Liver (tissue), 9 donors: ENCODE results near the gene MADD. TPM values are rescaled to one million over a fixed set of nuclear protein-coding genes. Genes with fewer than 3 reads are reported as not detected.

Experiments
- DNase-seq: peaks from one replicate; pipeline ENCODE4 v3.0.0-alpha.2; 2017; ENCODE audit warnings: low spot score
- H3K27ac ChIP-seq, 2 donors: one replicate each; pipeline ENCODE4 v1.7.0; 2013; ENCODE audit warnings: inconsistent platforms in 2 of 2, low read length in 2 of 2, control low read depth in 1 of 2, low read depth in 1 of 2, mild to moderate bottlenecking in 1 of 2
- H3K27me3 ChIP-seq, 4 donors: one replicate each; pipeline versions ENCODE4 v1.6.1 to v1.7.0; 2013; ENCODE audit warnings: low read length in 3 of 4, inconsistent platforms in 1 of 4, mild to moderate bottlenecking in 1 of 4, moderate library complexity in 1 of 4; ENCODE audit not compliant: control insufficient read depth in 4 of 4, insufficient read depth in 4 of 4
- H3K36me3 ChIP-seq, 4 donors: one replicate each; pipeline versions ENCODE4 v1.6.1 to v1.7.0; 2013; ENCODE audit warnings: low read length in 3 of 4, mild to moderate bottlenecking in 3 of 4, low read depth in 1 of 4, moderate library complexity in 1 of 4; ENCODE audit not compliant: control insufficient read depth in 4 of 4, insufficient read depth in 3 of 4
- H3K4me1 ChIP-seq, 4 donors: one replicate each; pipeline versions ENCODE4 v1.6.1 to v1.7.0; 2013; ENCODE audit warnings: low read length in 3 of 4, mild to moderate bottlenecking in 3 of 4, moderate library complexity in 1 of 4; ENCODE audit not compliant: control insufficient read depth in 4 of 4, insufficient read depth in 4 of 4
- H3K4me3 ChIP-seq, 3 donors: one replicate each; pipeline versions ENCODE4 v1.6.1 to v1.7.0; 2013; ENCODE audit warnings: low read length in 3 of 3, control low read depth in 1 of 3, low read depth in 1 of 3, mild to moderate bottlenecking in 1 of 3
- H3K9ac ChIP-seq, 2 donors: one replicate each; pipeline ENCODE4 v1.7.0; 2013; ENCODE audit warnings: low read length in 2 of 2, mild to moderate bottlenecking in 2 of 2, moderate library complexity in 2 of 2, control low read depth in 1 of 2, low read depth in 1 of 2
- H3K9me3 ChIP-seq, 4 donors: one replicate each; pipeline versions ENCODE4 v1.6.1 to v1.7.0; 2013; ENCODE audit warnings: low read length in 3 of 4; ENCODE audit not compliant: control insufficient read depth in 4 of 4
- FOXA1 ChIP-seq: IDR thresholded peaks from 2 replicates; pipeline ENCODE4 v1.6.1; 2016; ENCODE audit warnings: antibody characterized with exemption
- FOXA2 ChIP-seq: IDR thresholded peaks from 2 replicates; pipeline ENCODE4 v1.6.1; 2016; ENCODE audit warnings: antibody characterized with exemption
- GABPA ChIP-seq, 2 donors: IDR thresholded peaks in 1 of 2; conservative IDR thresholded peaks in 1 of 2; 2 replicates each; pipeline ENCODE4 v1.6.1; 2016; ENCODE audit warnings: antibody characterized with exemption in 2 of 2, mild to moderate bottlenecking in 1 of 2, moderate library complexity in 1 of 2
- HNF4A ChIP-seq, 2 donors: conservative IDR thresholded peaks; 2 replicates each; pipeline ENCODE4 v1.6.1; 2016; ENCODE audit warnings: antibody characterized with exemption in 2 of 2, mild to moderate bottlenecking in 2 of 2
- HNF4G ChIP-seq: IDR thresholded peaks from 2 replicates; pipeline ENCODE4 v1.6.1; 2016; ENCODE audit warnings: antibody characterized with exemption
- NR2F2 ChIP-seq: IDR thresholded peaks from 2 replicates; pipeline ENCODE4 v1.6.1; 2016; ENCODE audit warnings: antibody characterized with exemption
- REST ChIP-seq: IDR thresholded peaks from 2 replicates; pipeline ENCODE4 v1.6.1; 2016; ENCODE audit warnings: antibody characterized with exemption, mild to moderate bottlenecking
- SP1 ChIP-seq: IDR thresholded peaks from 2 replicates; pipeline ENCODE4 v1.6.1; 2018; ENCODE audit warnings: antibody characterized with exemption, mild to moderate bottlenecking
- TAF1 ChIP-seq: conservative IDR thresholded peaks from 2 replicates; pipeline ENCODE4 v1.6.1; 2016; ENCODE audit warnings: antibody characterized with exemption, mild to moderate bottlenecking
- YY1 ChIP-seq: IDR thresholded peaks from 2 replicates; pipeline ENCODE4 v1.6.1; 2016; ENCODE audit warnings: antibody characterized with exemption, mild to moderate bottlenecking
- ZBTB33 ChIP-seq: IDR thresholded peaks from 2 replicates; pipeline ENCODE4 v1.6.1; 2016; ENCODE audit warnings: antibody characterized with exemption
- WGBS: extraction: QIAGEN DNeasy Blood & Tissue Kit; methylation state at CpG from one replicate; pipeline ENCODE4 v1.1.7; 2013; 5-methylcytosine and 5-hydroxymethylcytosine counted together
- polyA plus RNA-seq, 2 donors: library from polyadenylated mRNA; stranded (reverse) in 1 of 2; unstranded in 1 of 2; fragments of 200-250 nt in 1 of 2; fragments of >200 nt in 1 of 2; fragmentation: Nextera tagmentation in 1 of 2; extraction: Ambion mirVana in 1 of 2; gene quantifications; one replicate each; pipeline versions ENCODE4 v1.2.1 to v1.2.3, GENCODE V29; 2013 to 2015
- total RNA-seq, 2 donors: library from RNA; depleted of rRNA; stranded (reverse); fragments of >200 nt; gene quantifications; one replicate each; pipeline ENCODE4 v1.2.3, GENCODE V29; 2014
- donor health status: healthy.
- donor health status: healthy.
- donor health status: healthy.
- donor health status: healthy.
- donor health status: healthy.

The MADD gene
- total and polyA plus RNA-seq, 4 donors = 9.9 to 20.5 (median 11.1) TPM

GRCh38 chr11:47342854-47343253, 72.9 kb downstream of the MADD start:
- Histone ChIP-seq H3K36me3 (no peaks in the 10 kb centered on the region), H3K4me1 (no peaks in the 10 kb centered on the region), H3K27ac (no peak overlapping the region), H3K4me3 (no peak overlapping the region), H3K9ac (no peak overlapping the region), H3K9me3 (no peaks in the 10 kb centered on the region), H3K27me3 (no peaks in the 10 kb centered on the region)
- DNase-seq = no peak
- TF ChIP-seq SP1 (no peak), GABPA (IDR thresholded peaks at IDR 0.05 in 1 of 2, conservative IDR thresholded peaks at IDR 0.05 in 1 of 2) (no peak), HNF4A (conservative IDR thresholded peaks at IDR 0.05) (no peak), REST (no peak), TAF1 (no peak), NR2F2 (no peak), FOXA1 (no peak), YY1 (no peak)
- 97% methylated on average over 15 of the region's 15 CpGs for WGBS

GRCh38 chr11:47345890-47346563, 76.1 kb downstream of the MADD start:
- no peak overlapping the region for H3K4me3 ChIP-seq
- H3K36me3 ChIP-seq = no peaks in the 10 kb centered on the region
- H3K27me3 ChIP-seq = no peaks in the 10 kb centered on the region
- TF ChIP-seq YY1 (no peak), HNF4G (no peak)
- H3K4me1 ChIP-seq = no peaks in the 10 kb centered on the region
- 92% methylated on average over 18 of the region's 18 CpGs for WGBS
- no peak for DNase-seq
- no peak overlapping the region for H3K27ac ChIP-seq
- H3K9me3 ChIP-seq = no peaks in the 10 kb centered on the region
- no peak overlapping the region for H3K9ac ChIP-seq

GRCh38 chr11:47347137-47347536, 77.2 kb downstream of the MADD start:
- Histone ChIP-seq H3K27me3 (no peaks in the 10 kb centered on the region), H3K4me3 (no peak overlapping the region), H3K9ac (no peak overlapping the region), H3K9me3 (no peaks in the 10 kb centered on the region), H3K36me3 (no peaks in the 10 kb centered on the region), H3K4me1 (no peaks in the 10 kb centered on the region), H3K27ac (no peak overlapping the region)
- TF ChIP-seq ZBTB33 = no peak
- TF ChIP-seq HNF4A (conservative IDR thresholded peaks at IDR 0.05) = no peak
- no peak for TF ChIP-seq FOXA2
- WGBS = 82% methylated on average over 5 of the region's 5 CpGs
- DNase-seq = no peak
